GM19193 (cell line): ENCODE measurements around the gene SEPTIN10.

Experiments
- POLR2A ChIP-seq: IDR thresholded peaks from 4 replicates; pipeline ENCODE4 v1.6.1; 2011; ENCODE audit not compliant: insufficient read depth, insufficient read length; ENCODE audit errors: extremely low read depth

SEPTIN10 gene

DNA sequence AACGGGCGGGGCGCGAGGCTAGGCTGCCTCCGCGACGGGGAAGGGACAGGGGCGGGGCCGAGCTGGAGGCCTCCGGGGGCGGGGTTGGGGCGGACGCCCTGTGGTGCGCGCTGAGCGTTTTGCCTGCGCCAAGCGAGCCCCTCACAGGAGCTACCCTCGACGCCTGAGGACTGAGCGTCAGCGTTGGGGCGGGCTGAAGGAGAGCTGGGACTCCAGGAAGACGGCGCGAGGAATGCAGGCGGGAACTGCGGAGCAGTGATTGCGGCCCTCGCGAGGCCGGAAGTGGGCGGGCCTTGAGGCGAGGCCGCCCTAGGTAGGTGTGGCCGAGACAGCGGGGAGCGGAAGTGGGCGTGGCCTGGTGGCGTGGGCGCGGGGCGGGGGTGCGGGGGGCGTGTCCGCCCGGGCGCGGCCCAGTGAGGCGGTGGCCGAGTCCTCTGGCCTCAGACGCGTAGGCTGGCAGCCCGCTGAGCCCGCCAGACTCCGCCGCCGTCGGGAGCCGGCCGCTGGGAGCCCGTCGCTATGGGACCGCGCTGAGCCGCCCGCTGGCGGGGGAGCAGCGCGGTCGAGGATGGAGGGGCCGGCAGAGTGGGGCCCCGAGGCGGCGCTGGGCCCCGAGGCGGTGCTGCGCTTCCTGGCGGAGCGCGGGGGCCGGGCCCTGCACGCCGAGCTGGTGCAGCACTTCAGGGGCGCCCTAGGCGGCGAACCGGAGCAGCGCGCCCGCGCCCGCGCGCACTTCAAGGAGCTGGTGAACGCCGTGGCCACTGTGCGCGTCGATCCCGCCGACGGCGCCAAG, at the start of gene SEPTIN10, which contains the start of gene SOWAHC:
TSS of gene SEPTIN10 (minus strand) at position 45 of the 793 bp plus-strand sequence. CDS start 139 bp downstream, outside the sequence.
TSS of gene SOWAHC (plus strand) at position 443 of the 793 bp plus-strand sequence. CDS start at position 569, 126 bp downstream.
- no peak for TF ChIP-seq POLR2A

DNA sequence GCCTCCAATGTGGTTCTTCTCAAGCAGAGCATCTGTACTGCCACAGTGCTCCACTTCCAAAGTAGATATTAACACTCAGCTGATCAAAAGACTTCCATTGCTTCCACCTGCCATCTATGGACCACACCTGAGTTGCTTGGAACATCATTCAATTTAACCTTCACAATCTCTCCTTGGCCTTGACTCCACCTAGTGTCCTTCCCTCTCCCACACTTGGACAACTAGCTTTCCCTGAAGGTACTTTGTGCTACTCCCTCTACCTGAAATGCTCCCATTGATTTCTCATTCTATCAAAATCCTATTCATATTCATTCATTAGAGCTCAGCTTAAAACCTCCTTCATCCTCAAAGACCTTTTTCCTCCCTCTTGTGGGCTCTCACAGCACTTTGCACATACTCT, 49.1 kb upstream of the SEPTIN10 start:
- TF ChIP-seq POLR2A, result no peak

DNA sequence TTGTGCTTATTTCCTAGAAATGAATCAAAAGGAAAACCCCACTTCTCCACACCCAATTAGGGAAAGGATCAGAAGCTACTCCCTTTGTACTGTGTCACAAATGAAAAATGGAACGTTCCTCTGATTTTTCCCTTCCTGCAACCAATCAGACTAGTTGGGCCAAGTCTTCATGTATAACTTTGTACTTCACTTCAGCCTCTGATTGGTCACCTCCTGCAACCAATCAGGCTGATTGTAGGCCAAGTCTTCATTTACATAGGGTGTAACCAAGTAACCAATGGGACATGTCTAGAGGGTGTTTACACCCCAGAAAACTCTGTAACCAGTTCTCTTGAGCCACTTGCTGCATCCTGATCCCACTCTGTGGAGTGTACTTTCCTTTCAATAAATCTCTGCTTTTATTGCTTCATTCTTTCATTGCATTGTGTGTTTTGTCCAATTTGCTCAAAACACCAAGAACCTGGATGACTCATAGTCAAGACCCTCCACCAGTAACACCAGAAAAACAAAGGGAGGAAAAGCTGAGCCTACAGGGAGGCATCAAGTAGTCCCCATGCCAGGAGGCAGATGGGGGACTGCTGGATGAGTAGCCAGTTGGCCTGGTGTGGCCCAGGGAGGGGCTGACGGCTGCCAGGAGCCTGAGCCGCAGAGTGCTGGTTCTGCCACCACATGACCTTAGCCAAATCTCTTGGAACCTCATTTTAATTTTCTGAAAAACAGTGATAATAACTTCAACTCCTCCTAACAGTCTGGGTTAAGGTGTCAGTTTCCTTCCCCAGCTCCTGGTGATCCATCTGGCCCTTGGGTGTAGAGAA, 46.5 kb upstream of the SEPTIN10 start:
- no peak for TF ChIP-seq POLR2A

DNA sequence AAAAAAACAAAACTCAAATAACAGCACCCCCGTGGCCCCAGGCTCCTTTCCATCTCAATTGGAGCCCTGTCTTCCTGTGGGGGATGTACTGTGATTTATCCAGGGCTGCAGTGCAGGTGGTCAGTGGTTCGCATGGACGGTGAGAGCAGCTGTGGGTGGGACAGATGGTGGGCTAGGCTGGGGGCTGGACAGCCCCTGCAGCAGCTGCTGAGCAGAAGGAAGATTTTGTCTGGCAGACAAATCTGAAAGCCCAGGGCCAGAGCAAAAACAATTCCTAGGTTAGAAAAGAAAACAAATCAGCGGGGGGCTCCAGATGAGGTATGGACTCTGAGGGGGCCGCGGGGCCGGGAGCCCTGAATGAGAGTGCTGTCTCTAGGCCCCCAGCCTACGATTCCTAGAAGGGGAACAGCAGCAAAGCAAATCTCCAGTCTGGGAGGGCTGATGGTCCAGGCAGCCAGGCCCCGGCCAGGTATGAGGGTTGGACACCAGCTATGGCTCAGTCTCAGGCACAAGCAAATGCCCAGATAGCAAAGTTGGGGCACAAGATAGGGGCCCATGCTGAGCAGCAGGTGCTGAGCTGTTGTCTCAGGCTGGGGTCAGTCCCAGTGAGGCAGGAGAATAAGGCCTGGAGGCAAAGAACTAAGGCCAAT, 45.8 kb upstream of the SEPTIN10 start:
- TF ChIP-seq POLR2A, result no peak

DNA sequence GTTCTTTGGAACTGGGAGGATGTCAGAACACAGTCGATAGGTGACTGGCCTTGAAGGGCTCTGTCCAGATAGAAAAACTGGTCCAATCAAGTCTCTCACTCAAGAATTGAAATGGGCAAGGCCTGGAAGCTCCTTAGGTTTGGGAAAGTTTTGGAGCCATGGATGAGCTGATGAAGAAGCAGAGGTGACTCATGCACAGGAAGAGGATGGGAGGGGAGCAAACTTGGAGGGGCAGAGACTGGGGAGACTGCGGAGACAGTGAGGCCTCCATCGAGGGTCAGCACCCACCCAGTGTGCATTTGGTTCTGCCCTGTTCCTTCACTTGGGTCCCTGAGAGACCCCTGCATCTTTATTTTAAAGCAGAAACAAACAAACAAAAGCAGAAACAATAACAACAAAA, 41.5 kb upstream of the SEPTIN10 start:
- TF ChIP-seq POLR2A, result no peak

DNA sequence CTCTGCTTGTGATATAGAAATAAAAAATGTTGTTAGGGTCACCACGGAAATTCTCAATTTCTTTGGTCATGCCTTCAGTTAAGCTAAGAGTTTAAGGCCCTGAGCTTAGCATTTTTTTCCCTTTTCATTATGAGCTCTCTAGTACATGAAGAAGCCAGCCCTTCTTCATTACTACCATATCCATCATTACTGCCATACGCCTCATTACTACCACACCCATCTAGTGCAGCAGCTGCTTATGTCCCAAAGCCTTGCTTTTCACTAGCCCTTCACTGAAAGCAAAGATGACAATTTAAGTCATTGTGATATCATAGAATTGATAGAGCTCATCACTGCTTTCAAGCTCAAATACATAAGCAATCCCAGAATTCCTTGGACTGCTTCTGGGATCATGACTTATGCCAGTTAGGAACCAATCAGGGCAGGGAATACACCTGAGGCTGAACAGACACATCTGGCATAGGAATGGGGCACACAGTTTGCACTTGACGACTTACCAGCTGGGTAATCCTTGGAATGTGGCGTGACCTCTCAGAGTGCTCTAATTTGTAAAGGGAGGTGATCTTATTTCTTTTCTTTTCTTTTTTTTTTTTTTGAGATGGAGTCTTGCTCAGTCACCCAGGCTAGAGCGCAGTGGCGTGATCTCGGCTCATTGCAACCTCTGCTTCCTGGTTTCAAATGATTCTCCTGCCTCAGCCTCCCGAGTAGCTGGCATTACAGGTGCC, 40.7 kb upstream of the SEPTIN10 start:
- TF ChIP-seq POLR2A, result no peak

DNA sequence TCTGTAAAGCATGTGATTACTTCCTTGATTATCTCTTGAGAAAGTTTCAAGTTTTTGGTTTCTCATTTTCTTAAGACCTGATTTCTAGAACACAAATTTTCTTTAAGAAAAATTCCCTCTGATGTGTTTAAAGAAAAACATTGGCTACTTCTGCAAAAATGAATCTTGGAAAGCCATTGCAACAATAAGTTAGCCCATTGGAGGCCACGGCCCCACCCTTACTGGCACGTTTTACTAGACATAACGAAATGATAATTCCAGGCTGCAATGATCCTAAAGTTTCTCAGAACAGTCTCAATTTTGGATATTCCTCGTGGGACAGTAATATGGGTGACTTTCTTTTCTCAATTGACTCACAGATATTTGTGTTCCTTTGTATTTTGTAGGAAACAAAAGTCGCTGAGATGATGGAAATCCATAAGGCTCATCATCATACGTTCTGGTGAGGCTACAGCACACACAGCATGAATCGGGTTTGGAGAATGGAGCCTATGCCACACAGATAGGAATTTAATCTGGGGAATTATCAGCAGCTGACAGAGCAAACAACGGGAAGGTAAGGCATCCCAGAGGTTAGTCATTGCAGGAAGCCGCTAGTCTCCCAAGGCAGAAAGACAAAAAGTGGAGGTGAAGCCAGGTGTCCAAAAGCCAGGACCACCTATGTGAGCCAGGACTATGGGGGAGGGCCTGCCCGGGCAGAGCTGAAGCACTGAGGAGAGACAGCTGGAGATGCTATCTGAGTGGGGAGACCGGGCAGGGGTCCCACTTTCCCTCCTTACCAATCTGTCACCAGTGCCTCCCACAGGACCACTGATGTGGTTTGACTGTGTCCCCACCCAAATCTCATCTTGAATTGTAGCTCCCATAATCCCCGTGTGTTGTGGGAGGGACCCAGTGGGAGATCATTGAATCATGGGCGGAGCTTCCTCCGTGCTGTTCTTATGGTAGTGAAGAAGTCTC, 36.2 kb upstream of the SEPTIN10 start:
- no peak for TF ChIP-seq POLR2A

DNA sequence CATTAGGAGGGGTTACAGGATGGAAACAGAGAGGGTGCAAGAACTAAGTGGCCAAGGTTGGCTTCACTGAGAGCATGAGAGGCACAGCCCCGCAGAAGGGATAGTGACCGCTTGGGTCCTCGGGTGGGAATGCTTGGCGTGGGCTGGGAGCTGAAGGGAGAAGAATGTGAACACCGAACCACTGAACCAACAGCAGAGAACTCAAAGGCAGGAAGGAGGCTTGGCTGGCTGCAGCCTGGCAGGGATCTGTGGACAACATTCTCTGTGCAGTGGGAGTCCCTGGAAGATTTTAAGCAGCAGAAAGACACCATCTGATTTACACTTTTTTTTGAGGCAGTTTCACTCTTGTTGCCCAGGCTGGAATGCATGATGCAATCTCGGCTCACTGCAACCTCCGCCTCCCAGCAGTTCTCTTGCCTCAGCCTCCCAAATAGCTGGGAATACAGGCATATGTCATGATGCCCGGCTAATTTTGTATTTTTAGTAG, 34.3 kb upstream of the SEPTIN10 start:
- no peak for TF ChIP-seq POLR2A

DNA sequence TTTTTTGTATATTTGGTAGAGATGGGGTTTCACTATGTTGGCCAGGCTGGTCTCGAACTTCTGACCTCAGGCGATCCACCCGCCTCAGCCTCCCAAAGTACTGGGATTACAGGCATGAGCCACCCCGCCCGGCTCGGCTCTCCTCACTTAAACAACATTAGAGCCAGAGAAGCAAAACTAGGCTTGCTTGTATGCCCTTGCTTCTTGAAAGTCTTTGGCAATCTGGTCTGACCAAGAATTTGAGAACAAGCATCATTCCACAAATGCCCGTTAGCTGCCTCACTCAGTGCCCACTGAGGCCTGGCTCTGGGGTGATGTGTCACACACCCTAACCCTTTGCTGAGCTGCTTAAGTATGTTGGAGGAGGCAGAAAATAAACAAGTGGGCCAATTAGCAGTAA, 33.9 kb upstream of the SEPTIN10 start:
- TF ChIP-seq POLR2A, result no peak

DNA sequence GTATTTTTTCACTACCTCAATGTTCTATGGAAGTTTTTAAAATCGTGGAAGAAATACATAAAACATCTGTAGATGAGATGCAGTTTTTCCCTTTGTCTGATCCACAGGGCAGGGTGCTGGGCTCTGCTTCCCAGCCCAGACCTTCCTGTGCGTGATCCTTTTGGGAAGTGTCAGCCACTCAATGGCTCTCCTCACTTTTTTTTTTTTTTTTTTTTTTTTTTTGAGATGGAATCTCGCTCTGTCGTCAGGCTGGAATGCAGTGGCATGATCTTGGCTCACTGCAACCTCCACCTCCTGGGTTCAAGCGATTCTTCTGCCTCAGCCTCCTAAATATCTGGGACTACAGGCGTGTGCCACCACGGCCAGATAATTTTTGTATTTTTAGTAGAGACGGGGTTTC, 33.2 kb upstream of the SEPTIN10 start:
- no peak for TF ChIP-seq POLR2A

DNA sequence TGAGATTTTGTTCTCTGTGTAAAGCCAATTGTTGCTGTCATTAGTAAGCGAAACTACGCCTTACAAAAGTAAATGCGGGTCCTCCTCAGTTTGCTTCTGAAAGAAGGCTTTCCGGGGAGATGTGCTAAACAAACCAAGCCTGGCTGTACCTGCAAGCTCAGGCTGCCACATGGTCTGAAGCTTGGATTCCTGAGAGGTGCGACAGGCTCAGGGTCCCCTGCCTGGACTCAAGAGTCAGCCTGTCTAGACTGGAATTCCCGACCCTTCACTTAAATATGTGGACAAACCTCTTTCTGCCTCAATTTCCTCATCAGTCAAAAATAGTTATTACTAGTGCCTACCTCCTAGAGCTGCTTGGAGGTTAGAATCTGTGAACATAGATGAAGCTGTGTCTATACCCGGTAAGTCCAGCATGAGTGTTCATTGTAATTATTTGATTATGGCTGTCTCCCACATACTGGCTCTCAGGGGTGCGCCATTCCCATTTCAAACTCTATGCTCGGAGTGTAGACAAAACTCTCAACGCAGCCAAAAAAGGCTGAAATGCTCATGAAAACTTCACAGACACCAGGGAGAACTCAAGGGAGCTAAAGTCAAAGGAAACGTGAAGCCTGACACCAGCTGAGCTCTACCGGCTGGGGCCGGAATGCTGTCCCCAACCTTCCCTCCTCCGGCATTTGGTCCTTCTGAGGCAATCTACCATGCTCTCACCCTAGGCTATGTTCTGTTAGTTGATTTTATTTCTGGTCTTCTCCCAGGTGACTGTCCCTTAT, 31.8 kb upstream of the SEPTIN10 start:
- TF ChIP-seq POLR2A, result no peak

DNA sequence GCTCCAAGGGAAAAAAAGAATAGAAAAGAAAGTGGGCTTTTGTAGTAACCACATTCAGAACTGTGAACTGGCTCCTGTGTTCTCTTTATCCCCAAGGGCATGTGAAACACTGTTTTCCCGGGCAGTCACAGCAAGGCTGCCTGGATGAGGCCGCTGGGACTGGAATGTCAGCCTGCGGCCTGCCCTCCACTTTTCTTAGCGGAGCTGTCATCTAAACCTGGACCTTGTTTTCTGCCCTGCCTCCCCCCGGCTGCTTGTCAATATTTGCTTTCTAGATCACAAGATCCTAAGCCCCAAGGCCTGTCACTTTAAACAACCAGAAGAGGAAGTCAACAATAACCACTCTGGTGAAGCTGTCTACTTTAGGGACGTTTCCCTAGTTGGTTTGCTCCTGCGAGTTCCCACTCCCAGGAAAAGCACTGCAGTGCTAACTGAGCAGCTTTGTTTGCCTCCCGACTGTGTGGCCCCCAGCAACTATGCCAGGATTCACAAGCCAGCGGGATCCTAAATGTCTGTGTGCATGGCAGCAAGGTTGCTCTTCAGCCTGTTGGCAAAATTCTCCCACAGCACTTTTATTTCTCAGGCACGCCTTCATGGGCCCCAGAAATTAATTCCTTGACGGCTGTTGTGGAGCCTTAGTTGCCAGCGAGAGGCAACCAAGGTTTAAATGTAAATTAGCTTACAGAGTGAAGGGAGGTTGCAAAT, 31.0 kb upstream of the SEPTIN10 start:
- no peak for TF ChIP-seq POLR2A
